ENCODE measurements around the gene SATB2. TPM values are rescaled to one million over a fixed set of nuclear protein-coding genes. Genes with fewer than 3 reads are reported as not detected.

SATB2 gene
- polyA plus RNA-seq, 1 donor from 2014 or later = 0.21 TPM

DNA sequence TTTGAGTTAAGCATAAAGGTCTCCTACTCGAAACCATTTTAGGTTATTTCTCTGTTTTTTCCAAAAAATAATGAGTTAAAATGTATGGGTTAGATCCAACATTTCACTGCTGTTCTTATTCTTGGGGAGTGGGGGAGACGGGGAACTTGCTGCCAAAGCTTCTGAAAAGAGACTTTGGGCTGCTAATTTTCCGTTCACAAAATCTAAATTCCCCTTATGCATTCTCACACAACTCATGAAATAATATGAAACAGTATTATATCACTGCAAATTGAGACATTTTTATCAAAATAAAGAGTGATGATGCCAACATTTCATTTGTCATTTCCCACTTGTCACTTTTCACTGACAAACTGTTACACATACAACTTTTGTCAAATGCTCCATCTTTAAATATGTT, 7.8 kb downstream of the SATB2 start:
- TF ChIP-seq TAF1 (IDR thresholded peaks at IDR 0.05; ENCODE audit: low read depth) = no peak
- TF ChIP-seq RAD21 (conservative IDR thresholded peaks at IDR 0.05) = no peak
- TF ChIP-seq, protein P1, sequence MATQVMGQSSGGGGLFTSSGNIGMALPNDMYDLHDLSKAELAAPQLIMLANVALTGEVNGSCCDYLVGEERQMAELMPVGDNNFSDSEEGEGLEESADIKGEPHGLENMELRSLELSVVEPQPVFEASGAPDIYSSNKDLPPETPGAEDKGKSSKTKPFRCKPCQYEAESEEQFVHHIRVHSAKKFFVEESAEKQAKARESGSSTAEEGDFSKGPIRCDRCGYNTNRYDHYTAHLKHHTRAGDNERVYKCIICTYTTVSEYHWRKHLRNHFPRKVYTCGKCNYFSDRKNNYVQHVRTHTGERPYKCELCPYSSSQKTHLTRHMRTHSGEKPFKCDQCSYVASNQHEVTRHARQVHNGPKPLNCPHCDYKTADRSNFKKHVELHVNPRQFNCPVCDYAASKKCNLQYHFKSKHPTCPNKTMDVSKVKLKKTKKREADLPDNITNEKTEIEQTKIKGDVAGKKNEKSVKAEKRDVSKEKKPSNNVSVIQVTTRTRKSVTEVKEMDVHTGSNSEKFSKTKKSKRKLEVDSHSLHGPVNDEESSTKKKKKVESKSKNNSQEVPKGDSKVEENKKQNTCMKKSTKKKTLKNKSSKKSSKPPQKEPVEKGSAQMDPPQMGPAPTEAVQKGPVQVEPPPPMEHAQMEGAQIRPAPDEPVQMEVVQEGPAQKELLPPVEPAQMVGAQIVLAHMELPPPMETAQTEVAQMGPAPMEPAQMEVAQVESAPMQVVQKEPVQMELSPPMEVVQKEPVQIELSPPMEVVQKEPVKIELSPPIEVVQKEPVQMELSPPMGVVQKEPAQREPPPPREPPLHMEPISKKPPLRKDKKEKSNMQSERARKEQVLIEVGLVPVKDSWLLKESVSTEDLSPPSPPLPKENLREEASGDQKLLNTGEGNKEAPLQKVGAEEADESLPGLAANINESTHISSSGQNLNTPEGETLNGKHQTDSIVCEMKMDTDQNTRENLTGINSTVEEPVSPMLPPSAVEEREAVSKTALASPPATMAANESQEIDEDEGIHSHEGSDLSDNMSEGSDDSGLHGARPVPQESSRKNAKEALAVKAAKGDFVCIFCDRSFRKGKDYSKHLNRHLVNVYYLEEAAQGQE (IDR thresholded peaks at IDR 0.05; ENCODE audit: borderline replicate concordance) = no peak
- Histone ChIP-seq H4K20me1 (ENCODE audit: insufficient read depth) (no peaks in the 10 kb centered on the region), H3K9me3 (ENCODE audit: low read length) (no peaks in the 10 kb centered on the region), H3K27me3 (ENCODE audit: insufficient read depth, low read depth, low read length) (peaks cover 63% of the 10 kb centered on the region), H3K4me3 (ENCODE audit: low read length) (no peak overlapping the region), H2AFZ (ENCODE audit: low read depth, low read length) (no peak overlapping the region), H3K27ac (ENCODE audit: low read length) (no peak overlapping the region), H3F3A (ENCODE audit: insufficient read depth, low read length, poor library complexity, severe bottlenecking) (no peaks in the 10 kb centered on the region), H3K9ac (ENCODE audit: low read length) (no peak overlapping the region), H3K36me3 (ENCODE audit: insufficient read depth, low read length) (no peaks in the 10 kb centered on the region), H3K9me2 (ENCODE audit: insufficient read depth, low read length) (no peaks in the 10 kb centered on the region), H3K4me2 (ENCODE audit: low read length) (no peak overlapping the region), H3K79me2 (replicated peaks; ENCODE audit: insufficient read depth, low read length) (no peaks in the 10 kb centered on the region)

DNA sequence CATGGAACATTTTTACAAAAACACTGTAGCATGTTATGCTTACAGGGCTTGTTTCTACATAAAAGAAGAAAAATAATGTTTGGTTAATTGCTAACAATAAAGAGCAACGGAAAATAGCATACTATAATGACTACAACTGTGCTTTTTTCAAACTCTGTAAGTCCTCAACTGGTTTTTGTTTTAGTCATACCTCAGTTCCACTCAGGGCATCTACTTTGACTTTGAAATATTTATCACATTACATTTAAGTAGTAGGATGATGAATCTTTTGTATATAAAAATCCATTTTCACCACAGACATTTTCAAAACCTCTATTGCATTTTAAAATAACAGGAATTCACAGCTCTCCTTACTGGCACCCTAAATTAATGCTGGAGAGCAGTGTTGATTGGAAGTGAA, 8.3 kb downstream of the SATB2 start:
- H3K27me3 ChIP-seq (ENCODE audit: insufficient read depth, low read depth, low read length) = peaks cover 63% of the 10 kb centered on the region
- H3K9ac ChIP-seq (ENCODE audit: low read length) = no peak overlapping the region
- H3F3A ChIP-seq (ENCODE audit: insufficient read depth, low read length, poor library complexity, severe bottlenecking) = no peaks in the 10 kb centered on the region
- no peak overlapping the region for H3K4me3 ChIP-seq (ENCODE audit: low read length)
- H3K27ac ChIP-seq (ENCODE audit: low read length) = no peak overlapping the region
- H3K36me3 ChIP-seq (ENCODE audit: insufficient read depth, low read length) = no peaks in the 10 kb centered on the region
- no peaks in the 10 kb centered on the region for H3K9me3 ChIP-seq (ENCODE audit: low read length)
- H3K9me2 ChIP-seq (ENCODE audit: insufficient read depth, low read length) = no peaks in the 10 kb centered on the region
- H3K4me2 ChIP-seq (ENCODE audit: low read length) = no peak overlapping the region
- no peak overlapping the region for H2AFZ ChIP-seq (ENCODE audit: low read depth, low read length)
- H4K20me1 ChIP-seq (ENCODE audit: insufficient read depth) = no peaks in the 10 kb centered on the region
- TF ChIP-seq, protein P1 (IDR thresholded peaks at IDR 0.05; ENCODE audit: borderline replicate concordance) = no peak
- TF ChIP-seq, protein P2, sequence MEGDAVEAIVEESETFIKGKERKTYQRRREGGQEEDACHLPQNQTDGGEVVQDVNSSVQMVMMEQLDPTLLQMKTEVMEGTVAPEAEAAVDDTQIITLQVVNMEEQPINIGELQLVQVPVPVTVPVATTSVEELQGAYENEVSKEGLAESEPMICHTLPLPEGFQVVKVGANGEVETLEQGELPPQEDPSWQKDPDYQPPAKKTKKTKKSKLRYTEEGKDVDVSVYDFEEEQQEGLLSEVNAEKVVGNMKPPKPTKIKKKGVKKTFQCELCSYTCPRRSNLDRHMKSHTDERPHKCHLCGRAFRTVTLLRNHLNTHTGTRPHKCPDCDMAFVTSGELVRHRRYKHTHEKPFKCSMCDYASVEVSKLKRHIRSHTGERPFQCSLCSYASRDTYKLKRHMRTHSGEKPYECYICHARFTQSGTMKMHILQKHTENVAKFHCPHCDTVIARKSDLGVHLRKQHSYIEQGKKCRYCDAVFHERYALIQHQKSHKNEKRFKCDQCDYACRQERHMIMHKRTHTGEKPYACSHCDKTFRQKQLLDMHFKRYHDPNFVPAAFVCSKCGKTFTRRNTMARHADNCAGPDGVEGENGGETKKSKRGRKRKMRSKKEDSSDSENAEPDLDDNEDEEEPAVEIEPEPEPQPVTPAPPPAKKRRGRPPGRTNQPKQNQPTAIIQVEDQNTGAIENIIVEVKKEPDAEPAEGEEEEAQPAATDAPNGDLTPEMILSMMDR (IDR thresholded peaks at IDR 0.05; ENCODE audit: poor library complexity, severe bottlenecking) = no peak
- TF ChIP-seq MXI1 (conservative IDR thresholded peaks at IDR 0.05; ENCODE audit: poor library complexity, severe bottlenecking) (no peak), TAF1 (IDR thresholded peaks at IDR 0.05; ENCODE audit: low read depth) (no peak), EP300 (conservative IDR thresholded peaks at IDR 0.05; ENCODE audit: poor library complexity, severe bottlenecking) (no peak), EZH2 (IDR thresholded peaks at IDR 0.05; ENCODE audit: borderline replicate concordance, insufficient read depth, low read length, poor library complexity, severe bottlenecking) (no peak), RAD21 (conservative IDR thresholded peaks at IDR 0.05) (no peak), SMC3 (conservative IDR thresholded peaks at IDR 0.05; ENCODE audit: poor library complexity) (no peak), POLR2AphosphoS5 (IDR thresholded peaks at IDR 0.05) (no peak)
- H3K79me2 ChIP-seq (replicated peaks; ENCODE audit: insufficient read depth, low read length) = no peaks in the 10 kb centered on the region
